Liver (tissue), 9 donors: Measurements from ENCODE around the gene JAKMIP1. TPM values are rescaled to one million over a fixed set of nuclear protein-coding genes. Genes with fewer than 3 reads are reported as not detected.

Experiments used
- DNase-seq: peaks from one replicate; pipeline ENCODE4 v3.0.0-alpha.2; 2017; ENCODE audit warnings: low spot score
- H3K27ac ChIP-seq, 2 donors: one replicate each; pipeline ENCODE4 v1.7.0; 2013; ENCODE audit warnings: inconsistent platforms in 2 of 2, low read length in 2 of 2, control low read depth in 1 of 2, low read depth in 1 of 2, mild to moderate bottlenecking in 1 of 2
- H3K27me3 ChIP-seq, 4 donors: one replicate each; pipeline versions ENCODE4 v1.6.1 to v1.7.0; 2013; ENCODE audit warnings: low read length in 3 of 4, inconsistent platforms in 1 of 4, mild to moderate bottlenecking in 1 of 4, moderate library complexity in 1 of 4; ENCODE audit not compliant: control insufficient read depth in 4 of 4, insufficient read depth in 4 of 4
- H3K36me3 ChIP-seq, 4 donors: one replicate each; pipeline versions ENCODE4 v1.6.1 to v1.7.0; 2013; ENCODE audit warnings: low read length in 3 of 4, mild to moderate bottlenecking in 3 of 4, low read depth in 1 of 4, moderate library complexity in 1 of 4; ENCODE audit not compliant: control insufficient read depth in 4 of 4, insufficient read depth in 3 of 4
- H3K4me1 ChIP-seq, 4 donors: one replicate each; pipeline versions ENCODE4 v1.6.1 to v1.7.0; 2013; ENCODE audit warnings: low read length in 3 of 4, mild to moderate bottlenecking in 3 of 4, moderate library complexity in 1 of 4; ENCODE audit not compliant: control insufficient read depth in 4 of 4, insufficient read depth in 4 of 4
- H3K4me3 ChIP-seq, 3 donors: one replicate each; pipeline versions ENCODE4 v1.6.1 to v1.7.0; 2013; ENCODE audit warnings: low read length in 3 of 3, control low read depth in 1 of 3, low read depth in 1 of 3, mild to moderate bottlenecking in 1 of 3
- H3K9ac ChIP-seq, 2 donors: one replicate each; pipeline ENCODE4 v1.7.0; 2013; ENCODE audit warnings: low read length in 2 of 2, mild to moderate bottlenecking in 2 of 2, moderate library complexity in 2 of 2, control low read depth in 1 of 2, low read depth in 1 of 2
- H3K9me3 ChIP-seq, 4 donors: one replicate each; pipeline versions ENCODE4 v1.6.1 to v1.7.0; 2013; ENCODE audit warnings: low read length in 3 of 4; ENCODE audit not compliant: control insufficient read depth in 4 of 4
- ATF3 ChIP-seq: IDR thresholded peaks from 2 replicates; pipeline ENCODE4 v1.6.1; 2016; ENCODE audit warnings: antibody characterized with exemption
- CTCF ChIP-seq: fragments of 150-350 bp; IDR thresholded peaks from 2 replicates; pipeline ENCODE4 v1.5.1; 2017; ENCODE audit warnings: improper control_type of control experiment, low read depth, low read length; ENCODE audit not compliant: missing input control
- EGR1 ChIP-seq, 2 donors: IDR thresholded peaks; 2 replicates each; pipeline ENCODE4 v1.6.1; 2016 to 2018; ENCODE audit warnings: antibody characterized with exemption in 2 of 2, low read depth in 2 of 2
- FOXA1 ChIP-seq: IDR thresholded peaks from 2 replicates; pipeline ENCODE4 v1.6.1; 2016; ENCODE audit warnings: antibody characterized with exemption
- FOXA2 ChIP-seq: IDR thresholded peaks from 2 replicates; pipeline ENCODE4 v1.6.1; 2016; ENCODE audit warnings: antibody characterized with exemption
- GABPA ChIP-seq, 2 donors: IDR thresholded peaks in 1 of 2; conservative IDR thresholded peaks in 1 of 2; 2 replicates each; pipeline ENCODE4 v1.6.1; 2016; ENCODE audit warnings: antibody characterized with exemption in 2 of 2, mild to moderate bottlenecking in 1 of 2, moderate library complexity in 1 of 2
- HNF4A ChIP-seq, 2 donors: conservative IDR thresholded peaks; 2 replicates each; pipeline ENCODE4 v1.6.1; 2016; ENCODE audit warnings: antibody characterized with exemption in 2 of 2, mild to moderate bottlenecking in 2 of 2
- HNF4G ChIP-seq: IDR thresholded peaks from 2 replicates; pipeline ENCODE4 v1.6.1; 2016; ENCODE audit warnings: antibody characterized with exemption
- JUND ChIP-seq, 2 donors: IDR thresholded peaks; 2 replicates each; pipeline ENCODE4 v1.6.1; 2016; ENCODE audit warnings: antibody characterized with exemption in 2 of 2
- MAX ChIP-seq: IDR thresholded peaks from 2 replicates; pipeline ENCODE4 v1.6.1; 2016; ENCODE audit warnings: antibody characterized with exemption
- NR2F2 ChIP-seq: IDR thresholded peaks from 2 replicates; pipeline ENCODE4 v1.6.1; 2016; ENCODE audit warnings: antibody characterized with exemption
- RAD21 ChIP-seq, 2 donors: IDR thresholded peaks; 2 replicates each; pipeline ENCODE4 v1.6.1; 2016; ENCODE audit warnings: antibody characterized with exemption in 2 of 2, mild to moderate bottlenecking in 2 of 2
- REST ChIP-seq: IDR thresholded peaks from 2 replicates; pipeline ENCODE4 v1.6.1; 2016; ENCODE audit warnings: antibody characterized with exemption, mild to moderate bottlenecking
- RXRA ChIP-seq, 2 donors: IDR thresholded peaks; 2 replicates each; pipeline ENCODE4 v1.6.1; 2017 to 2018; ENCODE audit warnings: antibody characterized with exemption in 2 of 2, mild to moderate bottlenecking in 1 of 2
- TAF1 ChIP-seq: conservative IDR thresholded peaks from 2 replicates; pipeline ENCODE4 v1.6.1; 2016; ENCODE audit warnings: antibody characterized with exemption, mild to moderate bottlenecking
- YY1 ChIP-seq: IDR thresholded peaks from 2 replicates; pipeline ENCODE4 v1.6.1; 2016; ENCODE audit warnings: antibody characterized with exemption, mild to moderate bottlenecking
- ZBTB33 ChIP-seq: IDR thresholded peaks from 2 replicates; pipeline ENCODE4 v1.6.1; 2016; ENCODE audit warnings: antibody characterized with exemption
- WGBS: extraction: QIAGEN DNeasy Blood & Tissue Kit; methylation state at CpG from one replicate; pipeline ENCODE4 v1.1.7; 2013; 5-methylcytosine and 5-hydroxymethylcytosine counted together
- polyA plus RNA-seq, 2 donors: library from polyadenylated mRNA; stranded (reverse) in 1 of 2; unstranded in 1 of 2; fragments of 200-250 nt in 1 of 2; fragments of >200 nt in 1 of 2; fragmentation: Nextera tagmentation in 1 of 2; extraction: Ambion mirVana in 1 of 2; gene quantifications; one replicate each; pipeline versions ENCODE4 v1.2.1 to v1.2.3, GENCODE V29; 2013 to 2015
- total RNA-seq, 2 donors: library from RNA; depleted of rRNA; stranded (reverse); fragments of >200 nt; gene quantifications; one replicate each; pipeline ENCODE4 v1.2.3, GENCODE V29; 2014
- donor health status: healthy.
- donor health status: healthy.
- donor health status: healthy.
- donor health status: healthy.
- donor health status: healthy.

Gene JAKMIP1
- total and polyA plus RNA-seq, 4 donors: 0.08 to 0.50 TPM; not detected in 2

GRCh38 chr4:5989236-5990225, 210.8 kb downstream of the JAKMIP1 start:
- no peak overlapping the region for H3K4me3 ChIP-seq
- WGBS: 67% methylated on average over 18 of the region's 18 CpGs

GRCh38 chr4:5988086-5988845, 212.1 kb downstream of the JAKMIP1 start:
- WGBS: 77% methylated on average over 14 of the region's 14 CpGs
- no peak for DNase-seq
- TF ChIP-seq ZBTB33 (no peak), GABPA (IDR thresholded peaks at IDR 0.05 in 1 of 2, conservative IDR thresholded peaks at IDR 0.05 in 1 of 2) (no peak), JUND (IDR thresholded peaks at IDR 0.05) (no peak), HNF4G (no peak), MAX (no peak), HNF4A (conservative IDR thresholded peaks at IDR 0.05) (no peak), RXRA (IDR thresholded peaks at IDR 0.05) (no peak), ATF3 (no peak), NR2F2 (no peak), FOXA1 (no peak), EGR1 (IDR thresholded peaks at IDR 0.05; ENCODE audit: low read depth in 2 of 2) (no peak), FOXA2 (no peak), TAF1 (no peak), RAD21 (IDR thresholded peaks at IDR 0.05) (no peak), CTCF (no peak), YY1 (no peak)

More at GRCh38 chr4:5989236-5990225, 210.8 kb downstream of the JAKMIP1 start:
- TF ChIP-seq REST: no peak
- H3K27me3 ChIP-seq: peaks cover 0 to 2% (median 0%) of the 10 kb centered on the region in 4 donors
- no peaks in the 10 kb centered on the region for H3K36me3 ChIP-seq
- H3K9ac ChIP-seq: no peak overlapping the region
- DNase-seq: no peak
- no peaks in the 10 kb centered on the region for H3K9me3 ChIP-seq
- H3K4me1 ChIP-seq: no peaks in the 10 kb centered on the region
- H3K27ac ChIP-seq: no peak overlapping the region

More at GRCh38 chr4:5988086-5988845, 212.1 kb downstream of the JAKMIP1 start:
- Histone ChIP-seq H3K27me3 (peaks cover 0 to 2% (median 0%) of the 10 kb centered on the region in 4 donors), H3K9me3 (peaks cover 0 to 4% (median 2%) of the 10 kb centered on the region in 4 donors), H3K4me1 (no peaks in the 10 kb centered on the region), H3K36me3 (no peaks in the 10 kb centered on the region), H3K4me3 (no peak overlapping the region), H3K9ac (no peak overlapping the region), H3K27ac (no peak overlapping the region)
